IMR-90 (cell line): ENCODE measurements around the gene HS6ST3. TPM values are rescaled to one million over a fixed set of nuclear protein-coding genes. Genes with fewer than 3 reads are reported as not detected.

Experiments used
- ATAC-seq: fragments of 200-7000 bp; cut with Tn5 transposase; 2 replicates; pipeline ENCODE4 v1.9.1; 2020; ENCODE audit warnings: low read depth, mild to moderate bottlenecking, moderate library complexity
- BruUV-seq: library from RNA; stranded (reverse); fragments of 400-500 nt; replicated peaks from 2 replicates; lab custom pipeline; 2021; lab: Mats Ljungman, UMichigan
- CTCF ChIA-PET: fragments of 300-600 bp; formaldehyde crosslinking; extraction: SDS; loops from one replicate; lab custom pipeline; 2021; ENCODE audit warnings: antibody characterized with exemption; lab: Yijun Ruan, JAX
- POLR2A ChIA-PET: fragments of 300-600 bp; sonication (Branson Sonifier 250); formaldehyde crosslinking; loops from one replicate; lab custom pipeline; 2022; ENCODE audit warnings: antibody characterized with exemption; ENCODE audit not compliant: unreplicated experiment; lab: Charles Lee
- DNase-seq: peaks from one replicate; pipeline ENCODE4 v3.0.0; 2013
- H2AFZ ChIP-seq: replicated peaks from 2 replicates; pipeline ENCODE3; 2013; ENCODE audit warnings: low read length, mild to moderate bottlenecking; ENCODE audit not compliant: poor library complexity
- H2AK5ac ChIP-seq: 2 replicates; pipeline ENCODE4 v1.6.1; 2013; ENCODE audit warnings: low read depth, low read length, inconsistent platforms
- H2AK9ac ChIP-seq: replicated peaks from 2 replicates; pipeline ENCODE3; 2013; ENCODE audit warnings: mild to moderate bottlenecking, low read depth, low read length, moderate library complexity; ENCODE audit not compliant: poor library complexity
- H2BK120ac ChIP-seq: 2 replicates; pipeline ENCODE4 v1.6.1; 2013; ENCODE audit warnings: low read depth, low read length, inconsistent platforms
- H2BK15ac ChIP-seq: 3 replicates; pipeline ENCODE4 v1.6.1; 2013; ENCODE audit warnings: low read depth, low read length, inconsistent platforms
- H2BK20ac ChIP-seq: 2 replicates; pipeline ENCODE4 v1.6.1; 2013; ENCODE audit warnings: low read depth, mild to moderate bottlenecking, inconsistent platforms, low read length, moderate library complexity
- H2BK5ac ChIP-seq: 2 replicates; pipeline ENCODE4 v1.6.1; 2013; ENCODE audit warnings: mild to moderate bottlenecking, low read depth, low read length, inconsistent platforms; ENCODE audit not compliant: poor library complexity, severe bottlenecking
- H3K14ac ChIP-seq: replicated peaks from 2 replicates; pipeline ENCODE4 v1.6.1; 2013; ENCODE audit warnings: low read depth, low read length, inconsistent platforms
- H3K18ac ChIP-seq: 2 replicates; pipeline ENCODE4 v1.6.1; 2013; ENCODE audit warnings: low read depth, low read length, control low read depth
- H3K23ac ChIP-seq: 2 replicates; pipeline ENCODE4 v1.6.1; 2013; ENCODE audit warnings: low read depth, low read length, inconsistent platforms
- H3K27ac ChIP-seq: 2 replicates; pipeline ENCODE4 v1.5.1; 2013; ENCODE audit warnings: mild to moderate bottlenecking, control low read depth, low read length; ENCODE audit not compliant: insufficient read depth
- H3K27me3 ChIP-seq: 2 replicates; pipeline ENCODE4 v1.6.1; 2013; ENCODE audit warnings: low read length; ENCODE audit not compliant: control insufficient read depth, insufficient read depth
- H3K36me3 ChIP-seq: 2 replicates; pipeline ENCODE4 v1.6.1; 2013; ENCODE audit warnings: low read length, mixed read lengths; ENCODE audit not compliant: control insufficient read depth, insufficient read depth
- H3K4ac ChIP-seq: 2 replicates; pipeline ENCODE4 v1.6.1; 2013; ENCODE audit warnings: low read depth, low read length, inconsistent platforms
- H3K4me1 ChIP-seq: 2 replicates; pipeline ENCODE4 v1.6.1; 2013; ENCODE audit warnings: low read length, mixed read lengths; ENCODE audit not compliant: control insufficient read depth, insufficient read depth
- H3K4me2 ChIP-seq: 2 replicates; pipeline ENCODE4 v1.6.1; 2013; ENCODE audit warnings: low read depth, mild to moderate bottlenecking, control low read depth, low read length, moderate library complexity
- H3K4me3 ChIP-seq: 2 replicates; pipeline ENCODE4 v1.5.1; 2013; ENCODE audit warnings: low read depth, mild to moderate bottlenecking, control low read depth, low read length, moderate library complexity; ENCODE audit not compliant: insufficient read depth
- H3K56ac ChIP-seq: 2 replicates; pipeline ENCODE4 v1.6.1; 2013; ENCODE audit warnings: low read length, inconsistent platforms; ENCODE audit not compliant: insufficient read depth; ENCODE audit errors: extremely low read depth
- H3K79me1 ChIP-seq, 2 experiments: 2 replicates each; pipeline ENCODE4 v1.6.1; 2013; ENCODE audit warnings: low read length in 2 of 2, inconsistent platforms in 1 of 2, low read depth in 1 of 2
- H3K9ac ChIP-seq: 2 replicates; pipeline ENCODE4 v1.6.1; 2013; ENCODE audit warnings: low read depth, low read length, control low read depth
- H3K9me1 ChIP-seq: 2 replicates; pipeline ENCODE4 v1.6.1; 2013; ENCODE audit warnings: low read length, inconsistent platforms; ENCODE audit not compliant: insufficient read depth
- H3K9me3 ChIP-seq: 2 replicates; pipeline ENCODE4 v1.6.1; 2013; ENCODE audit warnings: low read length; ENCODE audit not compliant: control insufficient read depth, insufficient read depth
- H4K20me1 ChIP-seq: 2 replicates; pipeline ENCODE4 v1.6.1; 2013; ENCODE audit warnings: low read length, inconsistent platforms; ENCODE audit not compliant: insufficient read depth
- H4K5ac ChIP-seq: 2 replicates; pipeline ENCODE4 v1.6.1; 2013; ENCODE audit warnings: mild to moderate bottlenecking, low read depth, low read length, control low read depth
- H4K8ac ChIP-seq, 2 experiments: 2 replicates each; pipeline ENCODE4 v1.6.1; 2013; ENCODE audit warnings: low read depth in 2 of 2, low read length in 2 of 2, control low read depth in 1 of 2, inconsistent platforms in 1 of 2
- H4K91ac ChIP-seq: 2 replicates; pipeline ENCODE4 v1.6.1; 2013; ENCODE audit warnings: low read depth, low read length, inconsistent platforms; ENCODE audit not compliant: insufficient read depth
- BHLHE40 ChIP-seq: fragments of 150-350 bp; IDR thresholded peaks from 2 replicates; pipeline ENCODE4 v1.6.1; 2016; ENCODE audit warnings: mild to moderate bottlenecking, low read depth, low read length
- CEBPB ChIP-seq: IDR thresholded peaks from 2 replicates; pipeline ENCODE4 v1.6.1; 2012; ENCODE audit warnings: low read depth, low read length, improper control_type of control experiment
- CHD1 ChIP-seq: IDR thresholded peaks from 2 replicates; pipeline ENCODE4 v1.6.1; 2012; ENCODE audit warnings: low read depth, low read length, improper control_type of control experiment
- CTCF ChIP-seq: conservative IDR thresholded peaks from 2 replicates; pipeline ENCODE4 v1.5.1; 2012; ENCODE audit warnings: mild to moderate bottlenecking, low read depth, low read length, improper control_type of control experiment
- FOS ChIP-seq: fragments of 150-350 bp; IDR thresholded peaks from 2 replicates; pipeline ENCODE4 v1.6.1; 2016; ENCODE audit warnings: low read depth, low read length
- MAFK ChIP-seq: IDR thresholded peaks from 2 replicates; pipeline ENCODE4 v1.6.1; 2012; ENCODE audit warnings: low read depth, low read length, improper control_type of control experiment
- MAZ ChIP-seq: IDR thresholded peaks from 2 replicates; pipeline ENCODE4 v1.6.1; 2012; ENCODE audit warnings: low read depth, mild to moderate bottlenecking, low read length, improper control_type of control experiment, moderate library complexity, borderline replicate concordance
- MXI1 ChIP-seq: IDR thresholded peaks from 2 replicates; pipeline ENCODE4 v1.6.1; 2012; ENCODE audit warnings: low read depth, mild to moderate bottlenecking, low read length, moderate library complexity, borderline replicate concordance
- NFE2L2 ChIP-seq: fragments of 150-350 bp; IDR thresholded peaks from 2 replicates; pipeline ENCODE4 v1.6.1; 2016; ENCODE audit warnings: low read depth, mild to moderate bottlenecking, low read length
- POLR2A ChIP-seq: IDR thresholded peaks from 2 replicates; pipeline ENCODE4 v1.6.1; 2012; ENCODE audit warnings: mild to moderate bottlenecking, low read depth, low read length
- RAD21 ChIP-seq: IDR thresholded peaks from 2 replicates; pipeline ENCODE4 v1.6.1; 2012; ENCODE audit warnings: low read length, improper control_type of control experiment
- RCOR1 ChIP-seq: IDR thresholded peaks from 2 replicates; pipeline ENCODE4 v1.6.1; 2012; ENCODE audit warnings: mild to moderate bottlenecking, low read length, improper control_type of control experiment; ENCODE audit not compliant: insufficient replicate concordance
- RFX5 ChIP-seq: IDR thresholded peaks from 2 replicates; pipeline ENCODE4 v1.8.0; 2012; ENCODE audit warnings: low read depth, mild to moderate bottlenecking, low read length, moderate library complexity
- SMC3 ChIP-seq: fragments of 150-350 bp; IDR thresholded peaks from 2 replicates; pipeline ENCODE4 v1.6.1; 2016; ENCODE audit warnings: low read depth, mild to moderate bottlenecking, antibody characterized with exemption, low read length, moderate library complexity
- USF2 ChIP-seq: fragments of 150-350 bp; IDR thresholded peaks from 2 replicates; pipeline ENCODE4 v1.6.1; 2017; ENCODE audit warnings: mild to moderate bottlenecking, antibody characterized with exemption, low read length, low read depth
- WGBS, 2 experiments: methylation state at CpG; one replicate each; pipeline versions ENCODE4 v1.1.5 to v1.1.7; 2013; ENCODE audit warnings: missing lambda C conversion rate in 2 of 2; ENCODE audit not compliant: insufficient read length in 1 of 2; ENCODE audit errors: extremely low coverage in 2 of 2; 5-methylcytosine and 5-hydroxymethylcytosine counted together
- dilution Hi-C: fragments of 300-500 bp; cut with HindIII; formaldehyde crosslinking; loops from one replicate; pipeline ENCODE4 v1.14.3; 2018; ENCODE audit warnings: low sequenced_read_pairs; ENCODE audit not compliant: unreplicated experiment
- in situ Hi-C: fragments of 300-500 bp; cut with MboI; formaldehyde crosslinking; loops from 3 replicates; pipeline ENCODE4 v1.14.3; 2019; ENCODE audit warnings: low sequenced_read_pairs, inconsistent platforms, mixed read lengths
- intact Hi-C: fragments of 100-400 bp; cut with micrococcal nuclease; formaldehyde crosslinking; loops from 2 replicates; pipeline ENCODE4 v1.10.0; 2022
- polyA plus RNA-seq, 3 experiments: library from polyadenylated mRNA; depleted of rRNA; stranded (reverse); fragments of >200 nt; gene quantifications; 2 replicates each; pipeline ENCODE4 v1.2.3, GENCODE V29; 2012; ENCODE audit warnings: low replicate concordance in 1 of 3
- total RNA-seq: library from RNA; depleted of rRNA; stranded (reverse); fragments of >200 nt; gene quantifications from 2 replicates; pipeline ENCODE4 v1.2.3, GENCODE V29; 2012
- TF ChIP-seq, protein P1 (sequence below): fragments of 150-350 bp; IDR thresholded peaks from 2 replicates; pipeline ENCODE4 v1.6.1; 2016; ENCODE audit warnings: low read depth, mild to moderate bottlenecking, low read length, moderate library complexity, borderline replicate concordance

The HS6ST3 gene
- total and polyA plus RNA-seq, 2 of the 4 experiments (the other 2 are of a cell fraction): not detected

GRCh38 chr13:96342852-96343465 lies 253.1 kb downstream of the HS6ST3 start:
- Histone ChIP-seq H3K27me3 (no peaks in the 10 kb centered on the region), H3K79me1 (no peaks in the 10 kb centered on the region), H3K56ac (no peak overlapping the region), H2BK5ac (no peak overlapping the region), H3K9ac (no peak overlapping the region), H2BK120ac (no peak overlapping the region), H3K9me1 (no peaks in the 10 kb centered on the region), H3K36me3 (no peaks in the 10 kb centered on the region), H2AK9ac (no peak overlapping the region), H3K4me2 (no peak overlapping the region), H4K8ac (no peak overlapping the region), H4K20me1 (no peaks in the 10 kb centered on the region), H3K23ac (no peak overlapping the region), H3K27ac (no peak overlapping the region), H3K9me3 (peaks cover 11% of the 10 kb centered on the region), H4K5ac (no peak overlapping the region), H3K14ac (no peak overlapping the region), H3K4me3 (no peak overlapping the region), H2BK20ac (no peak overlapping the region), H3K4ac (no peak overlapping the region), H2AK5ac (no peak overlapping the region), H2BK15ac (no peak overlapping the region), H4K91ac (no peak overlapping the region), H2AFZ (no peak overlapping the region), H3K18ac (no peak overlapping the region), H3K4me1 (no peaks in the 10 kb centered on the region)
- ChIA-PET CTCF (no interaction called here), POLR2A (no interaction called here)
- TF ChIP-seq CTCF (no peak), MXI1 (no peak), USF2 (no peak), POLR2A (no peak), RFX5 (no peak), FOS (no peak), RCOR1 (no peak), SMC3 (no peak), BHLHE40 (no peak), MAFK (no peak), NFE2L2 (no peak), RAD21 (no peak), CEBPB (no peak), CHD1 (no peak), MAZ (no peak)
- TF ChIP-seq, protein P1, sequence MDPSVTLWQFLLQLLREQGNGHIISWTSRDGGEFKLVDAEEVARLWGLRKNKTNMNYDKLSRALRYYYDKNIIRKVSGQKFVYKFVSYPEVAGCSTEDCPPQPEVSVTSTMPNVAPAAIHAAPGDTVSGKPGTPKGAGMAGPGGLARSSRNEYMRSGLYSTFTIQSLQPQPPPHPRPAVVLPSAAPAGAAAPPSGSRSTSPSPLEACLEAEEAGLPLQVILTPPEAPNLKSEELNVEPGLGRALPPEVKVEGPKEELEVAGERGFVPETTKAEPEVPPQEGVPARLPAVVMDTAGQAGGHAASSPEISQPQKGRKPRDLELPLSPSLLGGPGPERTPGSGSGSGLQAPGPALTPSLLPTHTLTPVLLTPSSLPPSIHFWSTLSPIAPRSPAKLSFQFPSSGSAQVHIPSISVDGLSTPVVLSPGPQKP: no peak
- intact Hi-C loops (no loop called here), dilution Hi-C loops (no loop called here), in situ Hi-C loops (no loop called here)
- DNase-seq: no peak
- no peak for ATAC-seq
- BruUV-seq: no TSS peak
- WGBS, 2 experiments: no CpG with 5 or more reads among the region's 4 CpGs
